Progenitor cell of endocrine pancreas (in vitro differentiated cells): Measurements from ENCODE around the gene SSH3. TPM values are rescaled to one million over a fixed set of nuclear protein-coding genes. Genes with fewer than 3 reads are reported as not detected.

ENCODE experiments used
- DNase-seq: peaks from one replicate; pipeline ENCODE4 v3.0.0; 2021; ENCODE audit warnings: low spot score; ENCODE audit not compliant: unreplicated experiment
- H3K27ac Mint-ChIP-seq: 2 replicates; pipeline ENCODE4 v1.8.0; 2021; ENCODE audit warnings: mild to moderate bottlenecking, moderate library complexity, mixed read lengths
- H3K27me3 Mint-ChIP-seq: 2 replicates; pipeline ENCODE4 v1.8.0; 2021; ENCODE audit warnings: mixed read lengths
- H3K36me3 Mint-ChIP-seq: 2 replicates; pipeline ENCODE4 v1.8.0; 2022; ENCODE audit warnings: mixed read lengths; ENCODE audit not compliant: insufficient read depth
- H3K4me1 Mint-ChIP-seq: 2 replicates; pipeline ENCODE4 v1.8.0; 2021; ENCODE audit warnings: low read depth, mixed read lengths
- H3K4me3 Mint-ChIP-seq: 2 replicates; pipeline ENCODE4 v1.8.0; 2021; ENCODE audit warnings: low read depth, mild to moderate bottlenecking, moderate library complexity, mixed read lengths
- H3K9me3 Mint-ChIP-seq: 2 replicates; pipeline ENCODE4 v1.8.0; 2021; ENCODE audit warnings: low read depth, mixed read lengths
- total RNA-seq: library from RNA; stranded (reverse); gene quantifications from 2 replicates; pipeline ENCODE4 v1.2.1, GENCODE V29; 2021
- TF ChIP-seq, protein P1 (sequence below): fragments of 200-600 bp; sonication (generic); IDR thresholded peaks from one replicate; pipeline ENCODE4 v1.5.0; 2021; ENCODE audit warnings: antibody characterized with exemption, mild to moderate bottlenecking; ENCODE audit not compliant: unreplicated experiment

SSH3 gene
- total RNA-seq, 1 donor from 2014 or later = 48.9 TPM

DNA sequence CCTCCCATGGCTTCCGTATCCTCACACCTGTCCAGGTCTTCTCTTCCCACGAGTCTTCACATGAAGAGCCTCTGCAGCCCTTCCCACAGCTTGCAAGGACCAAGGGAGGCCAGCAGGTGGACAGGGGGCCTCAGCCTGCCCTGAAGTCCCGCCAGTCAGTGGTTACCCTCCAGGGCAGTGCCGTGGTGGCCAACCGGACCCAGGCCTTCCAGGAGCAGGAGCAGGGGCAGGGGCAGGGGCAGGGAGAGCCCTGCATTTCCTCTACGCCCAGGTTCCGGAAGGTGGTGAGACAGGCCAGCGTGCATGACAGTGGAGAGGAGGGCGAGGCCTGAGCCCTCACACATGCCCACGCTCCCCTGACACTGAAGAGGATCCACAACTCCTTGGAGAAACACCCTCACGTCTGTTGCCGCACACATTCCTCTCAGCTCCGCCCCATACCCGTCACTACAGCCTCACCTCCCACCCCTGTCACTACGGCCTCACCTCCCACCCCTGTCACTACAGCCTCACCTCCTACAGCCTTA, 8.3 kb downstream of the SSH3 start:
- DNase-seq = no peak
- Mint-ChIP-seq H3K4me1 (peaks cover 4% of the 10 kb centered on the region), H3K9me3 (no peaks in the 10 kb centered on the region)

DNA sequence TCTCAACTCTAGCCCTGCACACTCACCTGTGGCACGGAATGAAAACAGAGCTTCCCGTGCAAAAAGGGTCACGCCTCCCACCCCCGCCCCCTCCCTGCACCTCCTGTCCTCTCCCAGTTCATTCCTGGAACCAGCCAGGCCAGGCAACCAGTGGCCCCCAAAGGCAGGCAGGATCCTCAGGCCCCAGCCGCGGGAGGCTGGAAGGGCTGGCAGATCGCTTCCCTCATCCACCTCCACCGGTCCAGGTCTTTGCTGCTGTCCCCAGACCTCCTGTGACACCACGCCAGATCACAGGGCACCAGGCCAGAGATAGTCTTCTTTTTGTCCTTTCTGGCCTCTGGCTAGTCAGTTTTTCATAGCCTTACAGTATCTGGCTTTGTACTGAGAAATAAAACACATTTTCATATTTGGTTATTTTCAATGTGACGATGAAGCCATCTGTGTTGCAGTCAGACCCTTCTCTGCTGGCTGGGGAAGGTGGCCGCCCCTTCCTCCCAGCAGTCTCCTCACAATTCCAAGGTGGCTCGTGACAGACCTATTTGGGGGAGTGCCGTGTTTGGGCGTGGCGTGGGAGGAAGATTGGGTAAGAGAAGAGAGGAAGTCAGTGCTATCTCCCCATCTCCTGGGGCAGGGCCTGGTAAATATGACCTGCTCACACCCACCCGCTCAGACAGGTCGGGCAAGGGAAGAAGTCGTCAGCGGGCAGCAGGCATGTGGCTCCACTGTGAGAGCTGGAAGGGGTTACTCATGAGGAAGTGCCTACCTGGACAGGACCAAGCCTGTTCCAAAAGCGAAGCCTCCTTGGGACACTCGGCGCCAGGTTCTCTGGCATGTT, 9.1 kb downstream of the SSH3 start:
- H3K4me3 Mint-ChIP-seq = no peak overlapping the region
- no peak for DNase-seq
- H3K4me1 Mint-ChIP-seq = peaks cover 4% of the 10 kb centered on the region
- no peak overlapping the region for H3K27ac Mint-ChIP-seq
- H3K9me3 Mint-ChIP-seq = no peaks in the 10 kb centered on the region
- TF ChIP-seq, protein P1, sequence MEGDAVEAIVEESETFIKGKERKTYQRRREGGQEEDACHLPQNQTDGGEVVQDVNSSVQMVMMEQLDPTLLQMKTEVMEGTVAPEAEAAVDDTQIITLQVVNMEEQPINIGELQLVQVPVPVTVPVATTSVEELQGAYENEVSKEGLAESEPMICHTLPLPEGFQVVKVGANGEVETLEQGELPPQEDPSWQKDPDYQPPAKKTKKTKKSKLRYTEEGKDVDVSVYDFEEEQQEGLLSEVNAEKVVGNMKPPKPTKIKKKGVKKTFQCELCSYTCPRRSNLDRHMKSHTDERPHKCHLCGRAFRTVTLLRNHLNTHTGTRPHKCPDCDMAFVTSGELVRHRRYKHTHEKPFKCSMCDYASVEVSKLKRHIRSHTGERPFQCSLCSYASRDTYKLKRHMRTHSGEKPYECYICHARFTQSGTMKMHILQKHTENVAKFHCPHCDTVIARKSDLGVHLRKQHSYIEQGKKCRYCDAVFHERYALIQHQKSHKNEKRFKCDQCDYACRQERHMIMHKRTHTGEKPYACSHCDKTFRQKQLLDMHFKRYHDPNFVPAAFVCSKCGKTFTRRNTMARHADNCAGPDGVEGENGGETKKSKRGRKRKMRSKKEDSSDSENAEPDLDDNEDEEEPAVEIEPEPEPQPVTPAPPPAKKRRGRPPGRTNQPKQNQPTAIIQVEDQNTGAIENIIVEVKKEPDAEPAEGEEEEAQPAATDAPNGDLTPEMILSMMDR = no peak
- no peaks in the 10 kb centered on the region for H3K27me3 Mint-ChIP-seq
- H3K36me3 Mint-ChIP-seq = no peaks in the 10 kb centered on the region

More for the DNA sequence above, 8.3 kb downstream of the SSH3 start:
- TF ChIP-seq, protein P1 = no peak
- no peaks in the 10 kb centered on the region for H3K36me3 Mint-ChIP-seq
- H3K27me3 Mint-ChIP-seq = no peaks in the 10 kb centered on the region
- H3K27ac Mint-ChIP-seq = peak overlapping the region; percentile 67
- no peak overlapping the region for H3K4me3 Mint-ChIP-seq

DNA sequence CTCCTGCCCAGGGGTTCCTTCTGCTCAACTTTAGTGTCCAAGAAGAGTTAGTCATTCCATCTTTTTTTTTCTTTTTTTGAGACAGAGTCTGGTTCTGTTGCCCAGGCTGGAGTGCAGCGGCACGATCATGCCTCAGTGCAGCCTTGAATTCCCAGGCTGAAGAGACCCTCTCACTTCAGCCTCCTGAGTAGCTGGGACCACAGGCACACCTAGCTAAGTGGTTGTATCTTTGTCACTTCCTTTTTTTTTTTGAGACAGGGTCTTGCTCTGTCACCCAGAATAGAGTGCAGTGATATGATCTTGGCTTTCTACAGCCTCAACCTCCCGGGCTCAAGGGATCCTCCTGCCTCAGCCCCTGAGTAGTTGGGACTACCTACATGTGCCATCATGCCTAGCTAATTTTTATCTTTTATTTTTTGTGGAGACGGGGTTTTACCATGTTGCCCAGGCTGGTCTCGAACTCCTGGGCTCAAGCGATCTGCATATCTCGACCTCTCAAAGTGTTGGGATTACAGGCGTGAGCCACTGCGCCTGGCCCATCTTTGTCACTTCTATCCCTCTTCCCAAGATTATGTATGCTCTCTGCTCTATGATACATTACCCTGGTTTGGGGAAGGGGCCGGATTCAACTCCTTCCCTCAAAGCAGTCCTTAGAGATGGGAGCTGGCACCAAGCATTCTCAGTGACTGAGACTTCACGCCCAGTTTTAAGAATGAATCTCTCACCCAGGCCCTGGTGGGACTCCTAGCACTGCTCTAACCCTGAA, 10.0 kb downstream of the SSH3 start:
- DNase-seq = no peak
- Mint-ChIP-seq H3K27me3 (no peaks in the 10 kb centered on the region), H3K27ac (no peak overlapping the region), H3K9me3 (no peaks in the 10 kb centered on the region), H3K4me3 (no peak overlapping the region), H3K4me1 (peaks cover 5% of the 10 kb centered on the region), H3K36me3 (no peaks in the 10 kb centered on the region)
- TF ChIP-seq, protein P1 = no peak

DNA sequence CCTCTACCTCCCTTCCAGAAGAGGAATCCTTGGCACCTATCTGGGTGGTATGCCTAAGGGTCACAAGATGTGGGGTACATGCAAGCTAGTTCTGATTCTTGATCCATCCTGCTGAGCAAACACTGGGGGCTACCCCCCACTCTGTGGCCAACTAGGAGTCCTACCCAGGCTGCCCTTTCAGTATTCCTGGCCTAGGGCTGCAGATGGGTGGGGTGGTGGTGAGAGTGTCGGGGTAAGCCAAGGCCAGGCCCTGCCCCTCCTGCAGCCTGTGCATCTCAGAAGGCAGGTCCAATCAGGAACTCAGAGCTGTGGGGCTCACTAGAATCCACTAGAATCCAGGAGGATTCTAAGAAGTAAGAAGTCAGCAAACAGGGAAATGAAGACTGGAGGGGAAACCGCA, 10.9 kb downstream of the SSH3 start:
- no peaks in the 10 kb centered on the region for H3K36me3 Mint-ChIP-seq
- TF ChIP-seq, protein P1 = no peak
- no peak for DNase-seq
- no peak overlapping the region for H3K27ac Mint-ChIP-seq
- no peak overlapping the region for H3K4me3 Mint-ChIP-seq
- H3K9me3 Mint-ChIP-seq = no peaks in the 10 kb centered on the region
- H3K27me3 Mint-ChIP-seq = no peaks in the 10 kb centered on the region
- H3K4me1 Mint-ChIP-seq = peaks cover 11% of the 10 kb centered on the region

DNA sequence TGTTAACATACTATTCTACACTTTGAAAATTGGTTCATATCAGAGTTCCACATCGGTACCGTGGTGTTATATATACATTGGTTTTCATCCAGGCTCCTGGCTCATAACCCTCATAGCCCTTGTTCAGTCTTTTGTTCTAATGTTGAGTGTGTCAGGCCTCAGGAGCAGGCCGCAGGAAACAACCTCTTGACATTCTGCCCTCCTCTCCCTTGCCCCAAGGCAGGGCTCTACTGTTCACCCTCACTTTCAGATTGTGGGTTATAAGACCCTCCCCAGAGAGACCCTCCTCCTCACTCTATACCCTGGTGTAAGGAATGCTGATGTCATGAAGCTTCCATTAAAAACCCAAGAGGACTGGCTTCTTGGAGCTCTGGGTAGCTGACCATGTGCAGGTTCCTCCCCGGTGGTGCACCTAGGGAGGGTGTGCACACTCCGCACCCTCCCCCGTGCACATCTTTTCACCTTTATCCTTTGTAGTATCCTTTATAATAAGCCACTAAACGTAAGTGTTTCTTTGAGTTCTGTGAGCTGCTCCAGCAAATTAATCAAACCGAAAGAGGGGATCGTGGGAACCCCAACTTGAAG, 12.1 kb downstream of the SSH3 start:
- no peak for DNase-seq
- Mint-ChIP-seq H3K27me3 (no peaks in the 10 kb centered on the region), H3K27ac (no peak overlapping the region), H3K4me3 (peak overlapping the region; percentile 17), H3K9me3 (no peaks in the 10 kb centered on the region), H3K36me3 (no peaks in the 10 kb centered on the region), H3K4me1 (peaks cover 11% of the 10 kb centered on the region)
- TF ChIP-seq, protein P1 = no peak
